B cell (primary cell): Measurements from ENCODE around the gene SLC44A4.

Source experiments
- EZH2 ChIP-seq: IDR thresholded peaks from 2 replicates; pipeline ENCODE4 v1.6.1; 2012; ENCODE audit warnings: borderline replicate concordance, low read depth, mild to moderate bottlenecking, moderate library complexity, low read length; ENCODE audit not compliant: insufficient read depth, poor library complexity, severe bottlenecking
- TF ChIP-seq, protein P1 (sequence below): fragments of 200-600 bp; IDR thresholded peaks from one replicate; pipeline ENCODE4 v1.8.0; 2022; ENCODE audit warnings: antibody characterized with exemption, mild to moderate bottlenecking

DNA sequence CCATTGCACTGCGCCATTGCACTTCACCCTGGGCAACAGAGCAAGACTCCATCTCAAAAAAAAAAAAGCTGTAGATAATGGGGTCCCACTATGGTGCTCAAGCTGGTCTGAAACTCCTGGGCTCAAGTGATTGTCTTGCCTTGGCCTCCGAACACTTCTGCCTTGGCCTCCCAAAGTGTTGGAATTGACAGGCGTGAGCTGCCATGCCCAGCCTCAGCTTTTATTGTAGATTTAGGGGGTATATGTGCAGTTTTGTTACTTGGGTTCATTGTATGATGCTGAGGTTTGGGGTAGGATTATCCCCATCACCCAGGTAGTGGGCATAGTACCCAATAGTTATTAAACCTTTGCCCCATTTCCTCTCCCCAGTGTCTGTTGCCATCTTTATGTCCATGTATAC lies 39.8 kb downstream of the SLC44A4 start:
- TF ChIP-seq, protein P1, sequence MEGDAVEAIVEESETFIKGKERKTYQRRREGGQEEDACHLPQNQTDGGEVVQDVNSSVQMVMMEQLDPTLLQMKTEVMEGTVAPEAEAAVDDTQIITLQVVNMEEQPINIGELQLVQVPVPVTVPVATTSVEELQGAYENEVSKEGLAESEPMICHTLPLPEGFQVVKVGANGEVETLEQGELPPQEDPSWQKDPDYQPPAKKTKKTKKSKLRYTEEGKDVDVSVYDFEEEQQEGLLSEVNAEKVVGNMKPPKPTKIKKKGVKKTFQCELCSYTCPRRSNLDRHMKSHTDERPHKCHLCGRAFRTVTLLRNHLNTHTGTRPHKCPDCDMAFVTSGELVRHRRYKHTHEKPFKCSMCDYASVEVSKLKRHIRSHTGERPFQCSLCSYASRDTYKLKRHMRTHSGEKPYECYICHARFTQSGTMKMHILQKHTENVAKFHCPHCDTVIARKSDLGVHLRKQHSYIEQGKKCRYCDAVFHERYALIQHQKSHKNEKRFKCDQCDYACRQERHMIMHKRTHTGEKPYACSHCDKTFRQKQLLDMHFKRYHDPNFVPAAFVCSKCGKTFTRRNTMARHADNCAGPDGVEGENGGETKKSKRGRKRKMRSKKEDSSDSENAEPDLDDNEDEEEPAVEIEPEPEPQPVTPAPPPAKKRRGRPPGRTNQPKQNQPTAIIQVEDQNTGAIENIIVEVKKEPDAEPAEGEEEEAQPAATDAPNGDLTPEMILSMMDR, result no peak
- no peak for TF ChIP-seq EZH2
